SK-N-SH (cell line): ENCODE measurements around the gene MADD.

Experiments
- EP300 ChIP-seq, 2 experiments: IDR thresholded peaks; 2 replicates each; pipeline versions ENCODE4 v1.4.0 to v1.6.1; 2012; ENCODE audit warnings: borderline replicate concordance in 1 of 2, low read depth in 1 of 2, low read length in 1 of 2
- GABPA ChIP-seq: IDR thresholded peaks from 2 replicates; pipeline ENCODE4 v1.4.0; 2012; ENCODE audit warnings: low read depth, mild to moderate bottlenecking
- GATA2 ChIP-seq: sonication (generic); formaldehyde crosslinking; IDR thresholded peaks from 2 replicates; pipeline ENCODE4 v1.5.0; 2020; ENCODE audit warnings: mild to moderate bottlenecking, missing genetic modification reagents
- MXI1 ChIP-seq: IDR thresholded peaks from 2 replicates; pipeline ENCODE4 v1.6.1; 2012; ENCODE audit warnings: mild to moderate bottlenecking, low read depth, low read length, improper control_type of control experiment
- NFIC ChIP-seq: IDR thresholded peaks from 2 replicates; pipeline ENCODE4 v1.4.0; 2012; ENCODE audit warnings: borderline replicate concordance
- POLR2AphosphoS5 ChIP-seq: IDR thresholded peaks from 2 replicates; pipeline ENCODE4 v1.6.1; 2012; ENCODE audit warnings: low read depth, low read length
- RAD21 ChIP-seq: IDR thresholded peaks from 2 replicates; pipeline ENCODE4 v1.6.1; 2012; ENCODE audit warnings: mild to moderate bottlenecking, low read length
- RXRA ChIP-seq: IDR thresholded peaks from 2 replicates; pipeline ENCODE4 v1.4.0; 2012; ENCODE audit warnings: low read depth, mild to moderate bottlenecking, borderline replicate concordance
- SMC3 ChIP-seq: IDR thresholded peaks from 2 replicates; pipeline ENCODE4 v1.6.1; 2012; ENCODE audit warnings: low read depth, low read length, improper control_type of control experiment
- TF ChIP-seq, protein P1 (sequence below): fragments of 200-600 bp; sonication (generic); IDR thresholded peaks from 2 replicates; pipeline ENCODE4 v1.6.1; 2017; ENCODE audit warnings: antibody characterized with exemption, mild to moderate bottlenecking, moderate library complexity
- TF ChIP-seq, protein P2 (sequence below): IDR thresholded peaks from 2 replicates; pipeline ENCODE4 v1.4.0; 2012; ENCODE audit warnings: low read depth
- TF ChIP-seq, protein P3 (sequence below): fragments of 150-350 bp; IDR thresholded peaks from 2 replicates; pipeline ENCODE4 v1.6.1; 2017; ENCODE audit warnings: antibody characterized with exemption, low read length, low read depth, borderline replicate concordance

DNA sequence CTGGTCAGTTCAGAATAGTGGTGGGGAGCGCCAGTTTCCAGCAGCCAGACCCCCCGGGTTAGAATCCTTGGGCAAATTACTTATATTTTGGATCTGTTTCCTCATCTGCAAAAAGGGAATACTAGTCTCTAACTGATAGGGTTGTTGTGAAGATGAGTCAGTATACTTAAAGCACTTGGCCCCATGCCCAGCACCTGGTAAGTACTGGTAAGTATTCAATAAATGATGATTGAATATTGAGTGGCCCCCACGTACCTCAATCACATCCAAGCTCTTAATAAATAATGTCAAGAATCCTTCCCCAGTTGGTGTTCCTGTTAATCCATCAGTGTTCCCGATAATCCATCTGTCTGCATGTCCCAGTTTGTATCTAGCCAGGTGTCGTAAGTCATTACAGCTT is 33.5 kb upstream of the MADD start:
- TF ChIP-seq, protein P1, sequence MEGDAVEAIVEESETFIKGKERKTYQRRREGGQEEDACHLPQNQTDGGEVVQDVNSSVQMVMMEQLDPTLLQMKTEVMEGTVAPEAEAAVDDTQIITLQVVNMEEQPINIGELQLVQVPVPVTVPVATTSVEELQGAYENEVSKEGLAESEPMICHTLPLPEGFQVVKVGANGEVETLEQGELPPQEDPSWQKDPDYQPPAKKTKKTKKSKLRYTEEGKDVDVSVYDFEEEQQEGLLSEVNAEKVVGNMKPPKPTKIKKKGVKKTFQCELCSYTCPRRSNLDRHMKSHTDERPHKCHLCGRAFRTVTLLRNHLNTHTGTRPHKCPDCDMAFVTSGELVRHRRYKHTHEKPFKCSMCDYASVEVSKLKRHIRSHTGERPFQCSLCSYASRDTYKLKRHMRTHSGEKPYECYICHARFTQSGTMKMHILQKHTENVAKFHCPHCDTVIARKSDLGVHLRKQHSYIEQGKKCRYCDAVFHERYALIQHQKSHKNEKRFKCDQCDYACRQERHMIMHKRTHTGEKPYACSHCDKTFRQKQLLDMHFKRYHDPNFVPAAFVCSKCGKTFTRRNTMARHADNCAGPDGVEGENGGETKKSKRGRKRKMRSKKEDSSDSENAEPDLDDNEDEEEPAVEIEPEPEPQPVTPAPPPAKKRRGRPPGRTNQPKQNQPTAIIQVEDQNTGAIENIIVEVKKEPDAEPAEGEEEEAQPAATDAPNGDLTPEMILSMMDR: no peak
- TF ChIP-seq EP300 (IDR thresholded peaks at IDR 0.05; ENCODE audit: borderline replicate concordance in 1 of 2, low read depth in 1 of 2, low read length in 1 of 2): no peak
- TF ChIP-seq GABPA: no peak
- TF ChIP-seq NFIC: peak; percentile 70
- TF ChIP-seq, protein P2, sequence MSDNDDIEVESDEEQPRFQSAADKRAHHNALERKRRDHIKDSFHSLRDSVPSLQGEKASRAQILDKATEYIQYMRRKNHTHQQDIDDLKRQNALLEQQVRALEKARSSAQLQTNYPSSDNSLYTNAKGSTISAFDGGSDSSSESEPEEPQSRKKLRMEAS: no peak
- no peak for TF ChIP-seq POLR2AphosphoS5
- TF ChIP-seq, protein P3, sequence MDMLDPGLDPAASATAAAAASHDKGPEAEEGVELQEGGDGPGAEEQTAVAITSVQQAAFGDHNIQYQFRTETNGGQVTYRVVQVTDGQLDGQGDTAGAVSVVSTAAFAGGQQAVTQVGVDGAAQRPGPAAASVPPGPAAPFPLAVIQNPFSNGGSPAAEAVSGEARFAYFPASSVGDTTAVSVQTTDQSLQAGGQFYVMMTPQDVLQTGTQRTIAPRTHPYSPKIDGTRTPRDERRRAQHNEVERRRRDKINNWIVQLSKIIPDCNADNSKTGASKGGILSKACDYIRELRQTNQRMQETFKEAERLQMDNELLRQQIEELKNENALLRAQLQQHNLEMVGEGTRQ: no peak
- TF ChIP-seq MXI1: no peak
- TF ChIP-seq RXRA: no peak
- no peak for TF ChIP-seq RAD21
- no peak for TF ChIP-seq SMC3
- no peak for TF ChIP-seq GATA2 (CRISPR knock-in tag)
